ENCODE data around the gene ETDA.
"Not testable (repeated sequence)": the region's sequence is repeated elsewhere in the genome, so short reads cannot be mapped to it uniquely, and the experiment has no call there.

- TF ChIP-seq POLR2A, CTCF, EP300 (IDR thresholded peaks at IDR 0.05): not testable (repeated sequence)
Observed at GRCh38 chrX:135263376-135263775, 11.5 kb downstream of the ETDA start.

Data from upper lobe of left lung (tissue), 4 donors.